Measurements from ENCODE around the gene UVRAG.

DNA sequence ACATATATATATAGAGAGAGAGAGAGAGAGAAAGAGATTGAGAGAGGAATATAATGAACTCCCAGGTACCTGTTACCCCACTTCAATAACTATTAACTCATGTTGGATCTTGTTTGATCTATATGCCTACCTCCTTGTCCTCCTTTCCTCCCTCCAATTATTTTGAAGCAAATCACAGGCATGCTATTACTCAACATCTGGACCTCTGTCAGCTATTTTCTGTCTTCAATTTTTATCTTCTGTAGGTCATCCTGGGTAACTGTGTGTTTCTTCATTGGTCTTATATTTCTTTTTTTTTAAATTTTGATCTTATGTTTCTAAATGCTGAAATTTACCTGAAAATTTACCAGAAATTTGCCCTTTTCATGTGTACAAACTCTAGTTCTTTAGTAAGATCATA lies 24.8 kb downstream of the UVRAG start:
- TF ChIP-seq, protein P1, sequence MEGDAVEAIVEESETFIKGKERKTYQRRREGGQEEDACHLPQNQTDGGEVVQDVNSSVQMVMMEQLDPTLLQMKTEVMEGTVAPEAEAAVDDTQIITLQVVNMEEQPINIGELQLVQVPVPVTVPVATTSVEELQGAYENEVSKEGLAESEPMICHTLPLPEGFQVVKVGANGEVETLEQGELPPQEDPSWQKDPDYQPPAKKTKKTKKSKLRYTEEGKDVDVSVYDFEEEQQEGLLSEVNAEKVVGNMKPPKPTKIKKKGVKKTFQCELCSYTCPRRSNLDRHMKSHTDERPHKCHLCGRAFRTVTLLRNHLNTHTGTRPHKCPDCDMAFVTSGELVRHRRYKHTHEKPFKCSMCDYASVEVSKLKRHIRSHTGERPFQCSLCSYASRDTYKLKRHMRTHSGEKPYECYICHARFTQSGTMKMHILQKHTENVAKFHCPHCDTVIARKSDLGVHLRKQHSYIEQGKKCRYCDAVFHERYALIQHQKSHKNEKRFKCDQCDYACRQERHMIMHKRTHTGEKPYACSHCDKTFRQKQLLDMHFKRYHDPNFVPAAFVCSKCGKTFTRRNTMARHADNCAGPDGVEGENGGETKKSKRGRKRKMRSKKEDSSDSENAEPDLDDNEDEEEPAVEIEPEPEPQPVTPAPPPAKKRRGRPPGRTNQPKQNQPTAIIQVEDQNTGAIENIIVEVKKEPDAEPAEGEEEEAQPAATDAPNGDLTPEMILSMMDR (IDR thresholded peaks at IDR 0.05) = no peak
- TF ChIP-seq POLR2A (IDR thresholded peaks at IDR 0.05) (no peak), EP300 (IDR thresholded peaks at IDR 0.05) (no peak)

All from ovary (tissue), 3 donors.